Astrocyte (in vitro differentiated cells and primary cell): ENCODE measurements around the gene CDK14. TPM values are rescaled to one million over a fixed set of nuclear protein-coding genes. Genes with fewer than 3 reads are reported as not detected.
A peak's percentile ranks its signal among the peaks of the same experiment; 100 is the strongest.

Source experiments
- DNase-seq: peaks from one replicate; pipeline ENCODE4 v3.0.0-alpha.2; 2010; ENCODE audit warnings: low read depth
- FAIRE-seq: peaks from 2 replicates; lab custom pipeline; 2011; peaks lifted over from hg19 to GRCh38; lab: Jason Lieb, UNC
- H2AFZ ChIP-seq: 2 replicates; pipeline ENCODE4 v1.6.0; 2012; ENCODE audit warnings: low read depth, low read length, inconsistent platforms
- H3K27ac ChIP-seq: 2 replicates; pipeline ENCODE4 v1.5.1; 2011; ENCODE audit warnings: low read depth, low read length, inconsistent platforms
- H3K27me3 ChIP-seq: 2 replicates; pipeline ENCODE4 v1.6.0; 2011; ENCODE audit warnings: low read length, inconsistent platforms; ENCODE audit not compliant: insufficient read depth
- H3K36me3 ChIP-seq: 2 replicates; pipeline ENCODE4 v1.5.1; 2011; ENCODE audit warnings: low read length, inconsistent platforms; ENCODE audit not compliant: insufficient read depth
- H3K4me1 ChIP-seq: 2 replicates; pipeline ENCODE4 v1.5.1; 2011; ENCODE audit warnings: low read length, inconsistent platforms; ENCODE audit not compliant: insufficient read depth
- H3K4me2 ChIP-seq: 2 replicates; pipeline ENCODE4 v1.6.0; 2012; ENCODE audit warnings: low read length, inconsistent platforms
- H3K4me3 ChIP-seq: 2 replicates; pipeline ENCODE4 v1.5.1; 2011; ENCODE audit warnings: low read depth, mild to moderate bottlenecking, low read length, inconsistent platforms; ENCODE audit not compliant: insufficient read depth
- H3K79me2 ChIP-seq: 2 replicates; pipeline ENCODE4 v1.6.0; 2012; ENCODE audit warnings: mild to moderate bottlenecking, low read length, inconsistent platforms; ENCODE audit not compliant: insufficient read depth
- H3K9ac ChIP-seq: 2 replicates; pipeline ENCODE4 v1.6.0; 2012; ENCODE audit warnings: mild to moderate bottlenecking, low read length, inconsistent platforms
- H3K9me3 ChIP-seq: 2 replicates; pipeline ENCODE4 v1.5.1; 2012; ENCODE audit warnings: low read depth, mild to moderate bottlenecking, low read length, inconsistent platforms; ENCODE audit not compliant: insufficient read depth
- H4K20me1 ChIP-seq: 2 replicates; pipeline ENCODE4 v1.6.0; 2012; ENCODE audit warnings: low read length, inconsistent platforms; ENCODE audit not compliant: insufficient read depth
- H3K27ac Mint-ChIP-seq: one replicate; pipeline ENCODE4 v1.8.0; 2021; ENCODE audit warnings: mild to moderate bottlenecking, mixed read lengths; ENCODE audit not compliant: unreplicated experiment
- H3K27me3 Mint-ChIP-seq: one replicate; pipeline ENCODE4 v1.8.0; 2021; ENCODE audit warnings: low read depth, mixed read lengths; ENCODE audit not compliant: unreplicated experiment
- H3K36me3 Mint-ChIP-seq: one replicate; pipeline ENCODE4 v1.8.0; 2021; ENCODE audit warnings: low read depth, mixed read lengths; ENCODE audit not compliant: unreplicated experiment
- H3K4me1 Mint-ChIP-seq: one replicate; pipeline ENCODE4 v1.8.0; 2021; ENCODE audit warnings: low read depth, mixed read lengths; ENCODE audit not compliant: unreplicated experiment
- H3K4me3 Mint-ChIP-seq: one replicate; pipeline ENCODE4 v1.8.0; 2021; ENCODE audit warnings: mild to moderate bottlenecking, moderate library complexity, mixed read lengths; ENCODE audit not compliant: unreplicated experiment
- H3K9me3 Mint-ChIP-seq: one replicate; pipeline ENCODE4 v1.8.0; 2021; ENCODE audit warnings: mild to moderate bottlenecking, mixed read lengths; ENCODE audit not compliant: unreplicated experiment
- CTCF ChIP-seq: IDR thresholded peaks from 2 replicates; pipeline ENCODE4 v1.5.1; 2011; ENCODE audit warnings: low read depth, mild to moderate bottlenecking, inconsistent platforms, low read length, moderate library complexity; ENCODE audit not compliant: insufficient read depth
- EZH2 ChIP-seq: IDR thresholded peaks from 2 replicates; pipeline ENCODE4 v1.6.1; 2012; ENCODE audit warnings: mild to moderate bottlenecking, low read length, inconsistent platforms; ENCODE audit not compliant: insufficient read depth
- total RNA-seq: library from RNA; stranded (reverse); gene quantifications from 2 replicates; pipeline ENCODE4 v1.2.1, GENCODE V29; 2021

The CDK14 gene
- total RNA-seq, 1 donor from 2014 or later = 30.2 TPM

- no peak for FAIRE-seq
- peaks cover 12% of the 10 kb centered on the region for H3K4me1 Mint-ChIP-seq
- H3K4me2 ChIP-seq = no peak overlapping the region
These were observed 449.5 kb downstream of the CDK14 start for GRCh38 chr7:91045606-91046005.

GRCh38 chr7:91046322-91047089 is 450.4 kb downstream of the CDK14 start:
- Histone ChIP-seq H3K4me1 (no peaks in the 10 kb centered on the region), H2AFZ (no peak overlapping the region), H3K9me3 (no peaks in the 10 kb centered on the region), H3K27me3 (no peaks in the 10 kb centered on the region), H3K9ac (no peak overlapping the region), H3K4me2 (no peak overlapping the region), H3K4me3 (no peak overlapping the region), H3K27ac (no peak overlapping the region), H3K79me2 (no peaks in the 10 kb centered on the region), H4K20me1 (no peaks in the 10 kb centered on the region), H3K36me3 (no peaks in the 10 kb centered on the region)
- Mint-ChIP-seq H3K4me1 (peaks cover 16% of the 10 kb centered on the region), H3K27me3 (no peaks in the 10 kb centered on the region), H3K9me3 (no peaks in the 10 kb centered on the region), H3K36me3 (peaks cover 2% of the 10 kb centered on the region), H3K27ac (no peak overlapping the region), H3K4me3 (no peak overlapping the region)
- no peak for DNase-seq
- TF ChIP-seq EZH2 (no peak), CTCF (peak; percentile 19)
- no peak for FAIRE-seq

More at GRCh38 chr7:91045606-91046005, 449.5 kb downstream of the CDK14 start:
- no peaks in the 10 kb centered on the region for H3K27me3 ChIP-seq
- H3K4me3 ChIP-seq = no peak overlapping the region
- H4K20me1 ChIP-seq = no peaks in the 10 kb centered on the region
- H2AFZ ChIP-seq = no peak overlapping the region
- no peak overlapping the region for H3K4me3 Mint-ChIP-seq
- H3K4me1 ChIP-seq = no peaks in the 10 kb centered on the region
- peaks cover 2% of the 10 kb centered on the region for H3K36me3 Mint-ChIP-seq
- H3K27ac Mint-ChIP-seq = no peak overlapping the region
- no peak overlapping the region for H3K9ac ChIP-seq
- H3K9me3 Mint-ChIP-seq = no peaks in the 10 kb centered on the region
- H3K27ac ChIP-seq = no peak overlapping the region
- H3K9me3 ChIP-seq = no peaks in the 10 kb centered on the region
- DNase-seq = no peak
- TF ChIP-seq EZH2 = no peak
- no peak for TF ChIP-seq CTCF
- no peaks in the 10 kb centered on the region for H3K27me3 Mint-ChIP-seq
- no peaks in the 10 kb centered on the region for H3K79me2 ChIP-seq
- no peaks in the 10 kb centered on the region for H3K36me3 ChIP-seq

- Histone ChIP-seq H3K4me3 (no peak overlapping the region), H3K27me3 (no peaks in the 10 kb centered on the region), H2AFZ (no peak overlapping the region), H3K9me3 (no peaks in the 10 kb centered on the region), H3K79me2 (no peaks in the 10 kb centered on the region), H3K9ac (no peak overlapping the region), H3K36me3 (no peaks in the 10 kb centered on the region), H4K20me1 (no peaks in the 10 kb centered on the region), H3K4me1 (no peaks in the 10 kb centered on the region), H3K27ac (no peak overlapping the region), H3K4me2 (no peak overlapping the region)
- DNase-seq (peak; percentile 40), FAIRE-seq (no peak)
- Mint-ChIP-seq H3K4me1 (peaks cover 15% of the 10 kb centered on the region), H3K9me3 (no peaks in the 10 kb centered on the region), H3K27me3 (no peaks in the 10 kb centered on the region), H3K27ac (peak overlapping the region; percentile 43), H3K4me3 (no peak overlapping the region), H3K36me3 (no peaks in the 10 kb centered on the region)
- TF ChIP-seq EZH2 = no peak
- no peak for TF ChIP-seq CTCF
These were observed 451.5 kb downstream of the CDK14 start for GRCh38 chr7:91047636-91048035.
